GM12892 (cell line): ENCODE data around the gene LYPD8.

Source experiments
- DNase-seq: peaks from one replicate; pipeline ENCODE4 v3.0.0; 2011; ENCODE audit not compliant: insufficient read length
- FAIRE-seq: peaks from 2 replicates; lab custom pipeline; 2011; peaks lifted over from hg19 to GRCh38; lab: Jason Lieb, UNC
- POLR2A ChIP-seq: IDR thresholded peaks from 2 replicates; pipeline ENCODE4 v1.6.1; 2011; ENCODE audit warnings: low read depth, low read length, control low read depth
- POLR2AphosphoS5 ChIP-seq: IDR thresholded peaks from 2 replicates; pipeline ENCODE4 v1.6.1; 2011; ENCODE audit warnings: low read depth, low read length, control low read depth
- TAF1 ChIP-seq: IDR thresholded peaks from 2 replicates; pipeline ENCODE4 v1.6.1; 2011; ENCODE audit warnings: low read depth, mild to moderate bottlenecking, control low read depth, low read length, borderline replicate concordance

The LYPD8 gene

DNA sequence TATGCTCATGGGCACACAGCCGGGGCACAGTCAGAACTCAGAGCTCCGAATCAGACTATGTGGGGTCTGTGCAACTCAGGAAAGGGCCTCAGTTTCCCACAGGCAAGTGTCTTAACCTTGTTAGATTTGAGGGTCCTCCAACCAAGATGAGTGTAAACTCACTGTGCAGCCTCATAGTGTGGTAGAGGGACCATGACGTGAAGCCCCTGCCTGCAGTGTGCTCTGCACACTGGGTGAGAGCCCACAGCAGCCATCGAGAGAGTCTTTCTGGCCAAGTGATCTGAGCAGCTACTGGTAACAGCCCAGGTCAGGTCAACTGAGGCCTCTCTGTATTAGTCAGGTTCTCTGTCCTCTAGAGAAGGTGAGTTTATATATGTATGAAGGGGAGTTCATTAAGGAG, 592 bp upstream of the LYPD8 start:
- DNase-seq (no peak), FAIRE-seq (no peak)
- TF ChIP-seq POLR2A, result no peak
- no peak for TF ChIP-seq POLR2AphosphoS5
- TF ChIP-seq TAF1, result no peak

DNA sequence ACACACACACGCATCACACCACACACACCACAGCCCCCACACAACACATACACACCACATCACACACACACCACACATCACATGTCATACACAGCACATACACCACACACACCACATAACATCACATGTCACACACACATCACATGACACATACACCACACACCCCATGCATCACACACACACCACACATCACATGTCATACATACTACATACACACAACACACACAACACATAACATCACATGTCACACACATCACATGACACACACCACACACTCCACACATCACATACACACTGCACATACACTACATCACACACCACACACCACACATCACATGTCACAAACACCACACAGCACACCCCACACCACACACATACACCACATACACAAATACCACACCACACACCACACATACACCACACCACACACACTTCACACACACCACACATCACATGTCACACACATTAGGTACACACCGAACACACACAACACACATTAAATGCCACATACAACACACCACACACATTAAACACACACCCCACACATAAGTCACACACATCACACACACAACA, 1.8 kb downstream of the LYPD8 start:
- DNase-seq (no peak), FAIRE-seq (no peak)
- TF ChIP-seq POLR2A (no peak), POLR2AphosphoS5 (no peak), TAF1 (no peak)

DNA sequence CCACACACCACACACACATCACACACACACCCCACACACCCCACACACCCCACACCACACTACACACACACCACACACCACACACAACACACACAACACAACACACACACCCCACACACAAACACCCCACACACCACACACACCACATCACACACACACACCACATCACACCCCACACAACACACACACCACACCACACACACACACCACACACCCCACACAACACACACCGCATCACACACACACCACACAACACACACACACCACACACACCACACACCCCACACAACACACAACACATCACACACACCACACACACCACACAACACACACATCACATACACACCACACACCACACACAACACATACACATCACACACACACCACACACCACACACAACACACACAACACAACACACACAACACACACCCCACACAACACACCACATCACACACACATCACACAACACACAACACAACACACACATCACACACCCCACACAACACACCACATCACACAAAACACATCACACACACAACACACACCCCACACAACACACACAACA, 2.4 kb downstream of the LYPD8 start:
- TF ChIP-seq TAF1, result no peak
- DNase-seq, result no peak
- FAIRE-seq, result no peak

DNA sequence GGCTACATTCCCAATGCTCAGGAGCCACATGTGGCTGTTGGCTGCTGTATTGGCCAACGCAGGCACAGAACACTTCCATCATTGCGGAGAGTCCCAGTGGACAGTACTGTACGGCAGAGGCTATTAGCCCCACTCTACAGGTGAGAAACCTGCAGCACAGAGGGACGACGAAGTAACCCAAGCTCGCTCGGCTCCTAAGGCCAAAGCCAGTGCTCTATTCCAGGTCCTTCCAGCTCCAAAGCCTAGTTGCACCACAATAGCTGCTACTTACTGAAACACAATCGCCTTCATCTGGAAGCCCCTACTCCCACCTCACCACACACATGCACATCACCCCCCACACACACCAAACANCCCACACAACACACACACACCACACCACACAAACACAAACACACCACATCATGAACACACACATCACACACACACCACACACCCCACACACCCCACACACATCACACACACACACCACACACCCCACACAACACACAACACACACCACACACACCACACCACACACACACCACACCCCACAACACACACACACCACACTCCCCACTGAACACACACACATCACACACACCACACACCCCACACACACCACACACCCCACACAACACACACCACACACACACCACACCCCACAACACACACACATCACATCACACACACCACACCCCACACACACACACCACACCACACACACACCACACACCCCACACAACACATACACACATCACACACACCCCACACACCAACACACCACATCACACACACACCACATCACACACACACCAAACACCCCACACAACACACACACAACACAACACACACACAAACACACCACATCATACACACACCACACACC, 3.2 kb downstream of the LYPD8 start:
- DNase-seq (no peak), FAIRE-seq (no peak)
- TF ChIP-seq TAF1 (no peak), POLR2A (no peak), POLR2AphosphoS5 (no peak)

DNA sequence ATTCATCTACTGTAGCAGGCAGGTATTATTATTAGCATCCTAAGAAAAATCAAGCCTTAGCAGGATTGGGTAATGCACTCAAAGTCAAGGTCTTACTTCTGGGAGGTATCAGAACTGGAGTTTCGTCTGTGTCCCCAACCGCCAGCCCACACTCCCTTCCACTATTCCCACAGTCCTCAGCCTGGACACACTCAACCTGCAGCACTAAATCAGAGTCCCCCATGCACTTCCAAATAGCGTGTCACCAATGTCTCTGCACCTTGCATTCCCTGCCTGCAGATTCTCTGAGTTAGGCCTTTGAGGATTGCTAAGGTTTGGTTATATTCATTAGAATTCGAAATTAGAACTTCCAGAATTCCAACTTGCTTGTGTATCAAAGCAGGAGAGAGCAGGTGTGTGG, 3.9 kb downstream of the LYPD8 start:
- DNase-seq, result no peak

DNA sequence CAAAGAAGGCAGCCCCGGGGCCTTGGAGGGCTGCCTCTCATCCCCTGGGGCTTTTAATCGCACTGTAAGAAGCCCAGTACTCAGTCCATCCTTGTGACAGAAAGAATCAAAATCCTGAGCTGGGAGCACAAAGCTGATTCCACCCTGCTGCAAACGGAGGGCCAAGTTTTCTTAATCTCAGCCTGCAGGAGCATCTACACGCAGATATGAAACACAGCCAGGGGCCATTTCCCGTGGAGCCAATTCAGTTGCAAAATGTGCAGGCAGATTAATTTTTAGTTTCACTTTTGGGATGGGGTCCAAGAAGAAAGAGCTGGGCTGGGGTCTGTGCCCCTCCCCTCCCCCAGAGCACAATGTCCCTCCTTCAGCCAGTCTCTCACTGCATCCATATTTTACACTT, 4.4 kb downstream of the LYPD8 start:
- DNase-seq (no peak), FAIRE-seq (no peak)
- TF ChIP-seq POLR2AphosphoS5 (no peak), TAF1 (no peak), POLR2A (no peak)

More for the DNA sequence above, 3.9 kb downstream of the LYPD8 start:
- FAIRE-seq, result no peak
- no peak for TF ChIP-seq POLR2A
- TF ChIP-seq POLR2AphosphoS5, result no peak
- TF ChIP-seq TAF1, result no peak

DNA sequence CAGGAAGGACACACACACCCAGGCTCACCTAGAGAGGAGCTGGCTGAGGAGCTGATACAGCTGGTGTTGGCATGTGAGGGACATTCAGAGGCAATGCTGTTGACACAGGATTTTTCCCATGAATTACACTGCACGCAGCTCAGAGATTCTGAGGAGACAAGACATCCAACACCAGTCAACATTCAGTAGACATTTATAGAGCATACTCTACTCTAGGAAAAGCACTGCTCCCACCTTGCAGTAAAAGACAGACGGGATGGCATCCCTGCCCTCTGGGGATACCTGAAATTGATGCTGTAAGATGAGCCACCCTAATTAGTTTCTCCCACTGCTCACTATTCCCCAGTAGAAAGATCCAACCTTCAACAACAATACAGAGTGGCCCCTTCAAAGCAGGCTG, 5.1 kb downstream of the LYPD8 start:
- TF ChIP-seq POLR2AphosphoS5 (no peak), TAF1 (no peak), POLR2A (no peak)
- no peak for DNase-seq
- no peak for FAIRE-seq

DNA sequence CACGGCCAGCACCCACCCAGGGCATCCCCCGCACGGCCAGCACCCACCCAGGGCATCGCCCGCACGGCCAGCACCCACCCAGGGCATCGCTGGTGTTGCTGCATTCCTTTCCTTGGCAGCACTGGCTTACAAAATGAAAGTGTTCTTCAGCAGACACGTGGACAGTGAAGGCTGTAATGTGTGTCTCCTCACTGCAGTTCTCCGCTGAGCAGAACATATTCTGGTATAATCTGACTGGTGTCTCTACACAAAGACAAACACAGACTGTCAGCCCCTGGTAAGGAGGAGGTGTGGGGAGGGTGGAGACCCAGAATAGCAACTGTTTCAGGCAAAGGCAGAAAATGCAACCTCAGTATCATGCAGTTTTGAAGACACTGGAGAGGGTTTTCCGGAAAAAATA, 7.3 kb downstream of the LYPD8 start:
- no peak for DNase-seq
- no peak for FAIRE-seq
- TF ChIP-seq POLR2AphosphoS5 (no peak), TAF1 (no peak), POLR2A (no peak)

DNA sequence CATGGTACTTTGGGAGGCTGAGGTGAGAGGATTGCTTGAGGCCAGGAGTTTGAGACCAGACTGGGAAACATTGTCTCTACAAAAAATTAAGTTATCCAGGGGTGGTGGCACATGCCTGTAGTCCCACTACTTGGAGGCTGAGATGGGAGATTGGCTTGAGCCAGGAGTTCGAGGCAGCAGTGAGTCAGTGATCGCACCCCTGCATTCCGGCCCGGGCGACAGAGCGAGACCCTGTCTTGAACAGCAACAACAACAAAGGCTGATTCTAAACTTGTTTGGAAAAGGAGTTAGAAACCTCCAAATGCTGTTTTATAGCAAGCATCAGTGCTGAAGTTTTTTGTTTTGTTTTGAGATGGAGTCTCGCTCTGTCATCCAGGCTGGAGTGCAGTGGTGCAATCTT, 14.7 kb downstream of the LYPD8 start:
- TF ChIP-seq POLR2A (no peak), TAF1 (no peak), POLR2AphosphoS5 (no peak)
- FAIRE-seq, result no peak
- DNase-seq, result no peak

DNA sequence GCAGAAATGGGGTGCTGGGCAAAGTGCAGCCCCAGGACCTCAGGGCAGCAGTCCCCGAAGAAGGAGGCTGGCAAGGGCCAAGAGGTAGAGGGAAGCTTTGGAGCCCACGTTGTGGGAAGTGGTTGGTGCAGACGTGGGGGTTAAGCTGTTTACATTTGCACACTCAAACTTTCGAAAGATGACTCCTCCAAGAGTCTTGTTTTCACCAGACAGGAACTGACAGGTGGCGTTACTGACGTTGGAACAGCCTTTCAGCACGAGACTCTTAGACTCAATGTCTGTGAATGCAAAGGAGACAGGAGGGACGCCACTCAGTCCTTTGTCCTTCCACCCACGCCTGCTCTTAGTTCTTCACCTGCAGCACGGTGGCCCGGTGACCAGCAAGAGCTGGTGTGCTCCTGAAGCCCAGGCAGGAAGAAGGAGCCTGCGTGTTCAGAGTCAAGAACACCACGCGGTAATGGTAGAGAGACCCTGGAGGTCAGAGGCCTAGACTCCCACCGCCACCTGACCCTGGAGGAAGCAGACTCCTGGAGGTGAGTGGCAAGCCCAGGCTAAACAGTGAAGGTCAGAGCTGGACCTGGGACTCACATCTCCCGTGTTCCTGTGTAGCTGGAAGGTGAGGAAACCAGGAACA, 15.9 kb downstream of the LYPD8 start:
- TF ChIP-seq POLR2AphosphoS5 (no peak), POLR2A (no peak), TAF1 (no peak)

DNA sequence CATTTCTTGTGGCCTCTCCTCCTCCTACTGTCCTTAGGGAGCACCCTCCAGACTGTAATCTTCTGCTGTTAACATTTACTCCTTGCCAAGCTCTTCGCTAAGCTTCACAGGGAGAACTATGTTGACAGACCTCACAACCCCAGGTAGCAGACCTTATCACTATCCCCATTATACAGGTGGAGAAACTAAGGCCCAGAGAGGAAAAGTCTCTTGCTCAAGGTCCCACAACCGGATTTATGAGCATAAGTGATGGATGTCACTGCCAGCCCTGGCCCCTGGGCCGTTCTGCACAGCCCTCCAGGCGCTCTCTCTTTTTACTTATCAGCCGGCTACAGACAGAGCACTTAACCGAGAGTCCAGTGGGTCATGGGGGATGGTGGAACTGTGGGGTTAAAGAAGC, 18.1 kb downstream of the LYPD8 start:
- FAIRE-seq, result no peak
- TF ChIP-seq POLR2AphosphoS5 (no peak), TAF1 (no peak), POLR2A (no peak)
- DNase-seq, result no peak

More for the DNA sequence above, 15.9 kb downstream of the LYPD8 start:
- FAIRE-seq, result no peak
- DNase-seq, result no peak

DNA sequence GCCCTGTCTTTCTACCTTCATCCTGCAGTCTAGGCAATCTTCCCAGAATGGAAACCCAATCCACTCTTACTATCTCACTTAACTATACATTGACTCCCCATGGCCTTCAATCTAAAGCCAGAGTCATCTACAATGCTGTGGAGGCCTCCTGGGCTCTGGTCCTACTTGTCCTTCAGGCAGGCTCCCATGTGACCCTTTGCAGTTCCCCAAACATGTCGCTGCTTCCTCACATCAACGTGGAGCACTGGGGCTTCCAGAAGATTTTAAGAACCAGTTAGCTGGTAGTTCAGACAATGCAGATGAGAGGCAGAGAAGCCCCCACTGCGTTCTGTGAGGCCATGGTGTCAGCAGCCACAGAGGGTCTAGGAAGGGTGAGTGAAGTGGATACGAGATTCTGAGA, 18.6 kb downstream of the LYPD8 start:
- TF ChIP-seq POLR2A, result no peak
- FAIRE-seq (no peak), DNase-seq (no peak)
